HL-60/S4 treated with retinoic acid at 250 ng/mL for 4 days and 3 days (cell line): ENCODE data around the gene ATP12A.

Experiments
- in situ Hi-C: fragments of 300-500 bp; cut with MboI; formaldehyde crosslinking; loops from 2 replicates; pipeline ENCODE4 v1.7.0; 2022; ENCODE audit warnings: low sequenced_read_pairs

ATP12A gene

GRCh38 chr13:24684600-24684998, 4.4 kb downstream of the ATP12A start:
- in situ Hi-C loops = no loop called here

DNA sequence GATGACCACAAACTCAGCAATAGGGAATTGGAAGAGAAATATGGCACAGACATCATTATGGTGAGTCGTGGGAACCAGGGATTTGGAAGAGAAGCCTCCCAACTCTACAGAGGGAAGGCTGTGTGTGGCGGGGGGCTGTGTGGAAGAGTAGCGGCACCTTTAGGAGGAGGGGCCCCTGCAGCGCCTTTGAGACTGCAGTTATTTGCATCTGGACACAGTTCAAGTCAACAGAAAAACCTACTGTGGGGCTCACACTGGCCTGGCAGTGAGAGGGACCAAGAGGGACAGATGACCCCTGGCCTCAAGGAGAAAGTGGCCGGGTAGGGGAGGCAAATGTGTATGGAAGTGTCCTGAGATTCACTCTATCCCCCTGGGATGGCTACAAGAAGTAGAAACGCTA, 5.1 kb downstream of the ATP12A start:
- in situ Hi-C loops = no loop called here

- in situ Hi-C loops = no loop called here
Measured at GRCh38 chr13:24687611-24688010, 7.4 kb downstream of the ATP12A start.

GRCh38 chr13:24688111-24688510, 7.9 kb downstream of the ATP12A start:
- in situ Hi-C loops = no loop called here

DNA sequence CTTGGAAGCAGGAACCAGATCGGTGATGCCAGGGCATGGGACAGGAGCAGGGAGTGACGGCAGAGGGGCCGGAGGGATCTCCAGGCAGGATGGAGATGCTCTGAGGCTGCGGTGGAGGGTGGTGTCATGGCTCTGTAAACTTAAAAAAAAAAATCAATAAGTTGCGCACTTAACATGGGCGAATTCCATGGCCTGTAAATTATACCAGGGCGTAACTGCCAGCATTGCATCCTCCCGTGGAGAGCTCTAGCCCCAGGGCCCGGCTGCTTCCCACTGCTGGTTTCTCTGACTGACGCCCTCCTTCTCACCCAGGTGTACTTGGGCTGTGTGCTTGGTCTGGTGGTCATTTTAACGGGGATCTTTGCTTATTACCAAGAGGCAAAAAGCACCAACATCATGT, 8.7 kb downstream of the ATP12A start:
- in situ Hi-C loops = no loop called here

DNA sequence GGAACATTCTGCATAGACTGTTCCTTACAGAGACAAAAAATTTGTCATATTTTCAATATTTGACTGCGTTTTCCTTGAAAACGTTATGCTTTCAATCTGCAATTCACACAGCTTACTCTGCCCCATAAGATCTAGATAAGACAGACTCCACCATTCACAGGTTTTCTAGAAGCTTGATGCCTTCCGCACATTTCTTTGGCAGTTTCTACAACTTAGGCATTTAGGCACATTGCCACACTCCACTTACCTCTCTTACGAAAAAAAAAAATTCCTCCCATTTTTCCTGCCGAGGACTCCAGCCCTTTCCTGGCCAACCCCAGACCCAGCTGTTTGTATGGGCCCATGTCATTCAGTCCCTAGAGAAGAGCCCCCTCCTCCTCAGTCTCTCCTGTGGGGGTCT, 11.2 kb downstream of the ATP12A start:
- in situ Hi-C loops = no loop called here

- in situ Hi-C loops = no loop called here
Measured at GRCh38 chr13:24692561-24692960, 12.4 kb downstream of the ATP12A start.

GRCh38 chr13:24693862-24694471, 13.8 kb downstream of the ATP12A start:
- in situ Hi-C loops = no loop called here

DNA sequence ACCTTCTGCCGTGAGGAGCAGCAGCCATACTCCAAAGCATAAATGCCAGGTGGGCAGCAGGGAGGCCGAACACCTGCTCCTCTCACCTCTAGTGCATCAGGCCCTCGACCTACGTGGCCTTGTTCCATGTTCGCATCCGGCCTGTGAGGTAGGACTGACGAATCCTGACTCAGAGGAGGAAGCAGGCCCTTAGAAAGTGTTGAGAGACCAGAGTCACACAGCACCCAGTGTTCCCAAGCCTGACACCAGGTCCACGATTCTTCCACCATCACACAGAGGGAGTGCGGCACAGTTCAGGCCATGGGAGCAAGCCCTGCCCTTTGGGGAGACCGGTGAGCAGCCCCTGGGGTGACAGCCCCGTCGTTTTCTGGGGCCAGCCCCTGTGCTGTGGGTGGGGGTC, 14.7 kb downstream of the ATP12A start:
- in situ Hi-C loops = no loop called here

GRCh38 chr13:24698686-24699085, 18.5 kb downstream of the ATP12A start:
- in situ Hi-C loops = no loop called here

- in situ Hi-C loops = no loop called here
Measured at GRCh38 chr13:24699541-24699940, 19.3 kb downstream of the ATP12A start.

GRCh38 chr13:24700539-24700938, 20.3 kb downstream of the ATP12A start:
- in situ Hi-C loops = no loop called here

- in situ Hi-C loops = no loop called here
Measured at GRCh38 chr13:24706886-24707585, 26.8 kb downstream of the ATP12A start.

- in situ Hi-C loops = no loop called here
Measured at GRCh38 chr13:24709186-24709913, 29.1 kb downstream of the ATP12A start.

GRCh38 chr13:24713022-24713421, 32.8 kb downstream of the ATP12A start:
- in situ Hi-C loops = no loop called here

GRCh38 chr13:24716011-24716410, 35.8 kb downstream of the ATP12A start:
- in situ Hi-C loops = no loop called here

- in situ Hi-C loops = no loop called here
Measured at GRCh38 chr13:24716446-24716845, 36.2 kb downstream of the ATP12A start.

GRCh38 chr13:24717217-24717616, 37.0 kb downstream of the ATP12A start:
- in situ Hi-C loops = no loop called here

- in situ Hi-C loops = no loop called here
Measured at GRCh38 chr13:24718192-24718965, 38.2 kb downstream of the ATP12A start.

DNA sequence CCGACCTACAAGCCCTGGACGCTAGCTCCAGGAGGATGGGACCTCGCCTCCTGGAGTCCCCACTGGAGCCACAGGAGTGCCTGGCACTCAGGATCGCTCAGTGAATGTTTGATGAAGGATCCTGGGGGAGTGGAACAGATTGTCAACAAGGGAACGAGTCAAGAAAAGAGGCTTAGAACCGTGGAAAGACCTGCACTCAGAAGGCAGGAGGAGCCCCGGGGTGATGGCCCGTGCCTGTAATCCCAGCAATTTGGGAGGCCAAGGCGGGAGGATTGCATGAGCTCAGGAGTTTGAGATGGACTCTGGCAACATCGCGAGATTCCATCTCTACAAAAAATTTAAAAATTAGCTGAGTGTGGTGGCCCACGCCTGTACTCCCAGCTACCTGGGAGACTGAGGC, 38.9 kb downstream of the ATP12A start:
- in situ Hi-C loops = no loop called here

DNA sequence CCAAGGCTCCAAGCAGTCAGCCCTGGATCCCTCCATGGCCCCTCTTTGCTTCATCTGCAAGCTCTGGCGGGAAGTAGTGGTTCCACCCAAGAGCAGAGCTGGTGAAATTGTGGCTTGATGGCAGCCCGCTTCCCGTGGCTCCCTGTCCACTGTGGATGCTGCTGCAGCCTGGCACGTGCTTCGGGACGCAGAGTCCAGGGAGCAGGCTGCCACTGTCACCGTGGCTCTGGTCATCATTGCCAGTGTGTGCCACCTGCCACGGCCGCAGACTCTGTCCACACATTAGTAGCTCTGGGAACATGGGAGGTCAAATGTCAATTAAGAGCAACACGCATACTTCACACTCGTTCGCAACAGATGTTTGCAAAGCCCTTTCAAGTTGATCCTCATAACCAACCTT, 43.0 kb downstream of the ATP12A start:
- in situ Hi-C loops = no loop called here
